NK-92 (cell line): Measurements from ENCODE around the gene CHAMP1.
"Not testable (repeated sequence)": the region's sequence is repeated elsewhere in the genome, so short reads cannot be mapped to it uniquely, and the experiment has no call there.

Experiments
- DNase-seq: peaks from one replicate; lab custom pipeline; 2025; ENCODE audit not compliant: unreplicated experiment; lab: John Stamatoyannopoulos, UW

CHAMP1 gene

GRCh38 chr13:114328595-114328994 lies 14.3 kb downstream of the CHAMP1 start:
- DNase-seq, result no peak

GRCh38 chr13:114330086-114330485 lies 15.8 kb downstream of the CHAMP1 start:
- no peak for DNase-seq

GRCh38 chr13:114333881-114334280 lies 19.6 kb downstream of the CHAMP1 start:
- DNase-seq, result not testable (repeated sequence)

- no peak for DNase-seq
These were observed 20.2 kb downstream of the CHAMP1 start for GRCh38 chr13:114334305-114335053.

DNA sequence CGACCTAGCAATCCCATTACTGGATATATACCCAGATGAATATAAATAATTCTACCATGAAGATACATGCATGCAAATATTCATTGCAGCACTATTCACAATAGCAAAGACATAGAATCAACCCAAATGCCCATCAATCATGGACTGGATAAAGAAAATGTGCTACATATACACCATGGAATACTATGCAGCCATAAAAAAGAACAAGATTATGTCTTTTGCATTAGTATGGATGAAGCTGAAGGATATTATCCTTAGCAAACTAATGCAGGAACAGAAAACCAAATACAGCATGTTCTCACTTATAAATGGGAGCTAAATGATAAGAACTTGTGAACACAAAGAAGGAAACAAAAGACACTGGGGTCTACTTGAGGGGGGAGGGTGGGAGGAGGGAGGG lies 22.2 kb downstream of the CHAMP1 start:
- DNase-seq, result not testable (repeated sequence)

DNA sequence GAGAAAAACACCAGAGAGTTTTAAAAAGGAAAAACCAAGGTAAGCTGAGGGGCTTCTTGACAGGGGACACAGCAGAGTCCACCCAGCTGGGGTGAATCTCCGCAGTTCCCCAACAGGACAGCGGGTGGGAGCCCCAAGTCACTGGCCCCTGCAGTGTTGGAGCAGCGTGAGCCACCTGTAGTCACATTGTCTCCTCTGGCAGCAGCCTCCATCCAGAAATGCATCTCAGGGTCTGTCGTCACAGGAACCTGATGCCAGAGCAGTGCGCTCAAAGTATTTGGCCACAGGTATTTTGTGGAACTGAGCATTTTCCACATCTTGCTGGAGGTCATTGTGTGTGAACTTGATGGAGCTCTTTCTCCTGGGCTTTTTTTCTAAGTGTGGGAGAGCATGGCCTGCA lies 24.7 kb downstream of the CHAMP1 start:
- no peak for DNase-seq

DNA sequence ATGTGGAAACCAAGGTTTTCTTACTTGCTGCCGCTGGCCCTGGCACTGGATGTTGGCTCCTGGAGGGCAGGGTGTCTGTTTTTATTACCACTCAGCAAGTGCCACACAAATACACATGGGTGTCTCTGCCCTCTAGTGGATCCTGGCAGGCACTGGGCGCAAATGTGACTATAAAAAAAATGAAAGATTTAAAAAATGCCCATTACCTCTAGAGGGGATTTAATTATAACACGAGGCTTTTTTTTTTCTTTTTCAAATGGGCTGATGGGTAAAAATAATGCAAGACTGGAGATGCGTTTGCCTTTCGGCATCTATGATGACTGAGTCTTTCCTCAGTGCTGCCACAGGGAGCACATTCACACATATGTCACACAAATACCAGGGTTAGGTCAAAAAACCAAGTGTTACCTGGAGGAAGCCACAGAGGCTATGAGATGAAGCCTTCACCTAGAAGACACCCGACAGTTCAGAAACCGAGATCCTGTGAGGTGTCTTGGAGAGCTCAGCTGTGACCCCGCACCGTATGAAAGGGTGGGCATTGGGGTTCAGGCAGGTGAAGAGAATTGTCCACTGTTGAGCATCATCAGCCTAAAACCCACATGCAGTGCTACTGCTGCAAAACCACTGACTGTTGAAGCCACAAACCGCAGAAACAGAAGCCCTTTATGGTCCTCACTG lies 25.7 kb downstream of the CHAMP1 start:
- DNase-seq, result no peak

DNA sequence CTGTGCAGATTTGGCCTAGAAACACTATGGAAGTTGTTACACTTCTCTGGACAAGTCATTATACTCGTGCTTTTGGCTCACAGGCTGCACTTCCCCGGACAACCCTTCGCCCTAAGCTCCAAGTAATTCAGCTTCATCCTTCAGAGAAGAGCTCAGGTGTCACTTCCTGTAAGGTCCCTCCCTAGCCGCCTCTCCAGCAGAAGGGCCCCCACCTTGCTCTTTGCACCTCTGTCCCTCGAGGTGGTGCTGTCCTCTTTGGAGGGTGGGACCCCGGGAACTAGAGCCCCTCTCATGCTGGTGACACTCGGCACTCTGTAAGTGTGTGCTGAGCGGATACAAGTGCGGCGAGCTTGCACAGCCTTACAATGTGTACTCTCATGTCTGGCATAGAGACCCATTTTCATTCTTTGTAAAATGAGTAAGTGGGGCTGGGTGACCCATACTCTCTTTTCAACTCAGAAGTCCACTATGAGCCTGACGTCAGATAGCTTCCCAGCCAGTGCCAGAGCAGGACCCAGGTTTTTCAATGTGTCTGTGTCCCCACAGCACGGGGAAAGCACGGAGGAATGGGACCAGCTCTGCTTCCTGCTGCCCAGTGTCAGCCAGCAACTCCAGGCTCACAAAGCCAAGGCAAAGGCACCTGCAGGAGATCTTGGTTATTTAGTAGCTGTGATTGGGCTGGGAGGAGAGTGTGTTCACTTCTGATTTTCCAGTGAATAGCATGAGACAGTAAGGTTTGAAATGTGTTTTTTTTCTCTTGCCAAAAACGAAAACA lies 26.9 kb downstream of the CHAMP1 start:
- DNase-seq, result no peak

- DNase-seq, result not testable (repeated sequence)
These were observed 33.0 kb downstream of the CHAMP1 start for GRCh38 chr13:114347256-114347655.

DNA sequence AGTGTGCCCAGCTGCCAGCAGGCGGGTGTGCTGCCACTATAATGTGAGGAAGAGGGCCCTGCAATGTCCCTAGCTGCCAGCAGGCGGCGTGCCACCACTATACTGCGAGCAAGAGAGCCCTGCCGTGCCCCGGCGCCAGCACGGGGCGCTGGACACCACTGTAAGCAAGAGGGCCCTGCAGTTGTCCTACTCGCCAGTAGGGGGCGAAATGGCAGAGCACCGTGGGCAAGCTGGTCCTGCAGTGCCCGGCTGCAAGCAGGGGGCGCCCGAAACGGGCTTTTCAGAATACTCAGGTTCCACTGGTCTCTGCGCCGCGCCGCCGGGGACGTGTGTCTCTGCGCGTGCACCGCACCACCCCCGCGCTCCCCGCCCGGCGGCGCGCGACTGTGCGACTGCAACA lies 38.5 kb downstream of the CHAMP1 start:
- not testable (repeated sequence) for DNase-seq

- not testable (repeated sequence) for DNase-seq
These were observed 39.1 kb downstream of the CHAMP1 start for GRCh38 chr13:114353382-114353781.
